ENCODE data around the gene KIAA1549. TPM values are rescaled to one million over a fixed set of nuclear protein-coding genes. Genes with fewer than 3 reads are reported as not detected.

The KIAA1549 gene
- total RNA-seq, 1 donor from 2014 or later = 12.2 TPM

GRCh38 chr7:138885383-138886147 lies 95.6 kb downstream of the KIAA1549 start:
- TF ChIP-seq CTCF (IDR thresholded peaks at IDR 0.05) = no peak
- peaks cover 19% of the 10 kb centered on the region for H3K4me1 Mint-ChIP-seq (ENCODE audit: unreplicated experiment)
- no peaks in the 10 kb centered on the region for H3K27me3 Mint-ChIP-seq (ENCODE audit: unreplicated experiment)
- no peaks in the 10 kb centered on the region for H3K9me3 Mint-ChIP-seq (ENCODE audit: unreplicated experiment)
- peaks cover 6% of the 10 kb centered on the region for H3K36me3 Mint-ChIP-seq (ENCODE audit: unreplicated experiment)
- DNase-seq (ENCODE audit: extremely low spot score, unreplicated experiment) = no peak
- H3K27ac Mint-ChIP-seq (ENCODE audit: unreplicated experiment) = no peak overlapping the region
- H3K4me3 Mint-ChIP-seq (ENCODE audit: unreplicated experiment) = no peak overlapping the region

GRCh38 chr7:138882249-138882648 lies 98.9 kb downstream of the KIAA1549 start:
- no peak overlapping the region for H3K4me3 Mint-ChIP-seq (ENCODE audit: unreplicated experiment)
- H3K36me3 Mint-ChIP-seq (ENCODE audit: unreplicated experiment) = peaks cover 10% of the 10 kb centered on the region
- no peak overlapping the region for H3K27ac Mint-ChIP-seq (ENCODE audit: unreplicated experiment)
- peaks cover 3% of the 10 kb centered on the region for H3K4me1 Mint-ChIP-seq (ENCODE audit: unreplicated experiment)
- H3K9me3 Mint-ChIP-seq (ENCODE audit: unreplicated experiment) = no peaks in the 10 kb centered on the region
- no peak for TF ChIP-seq CTCF (IDR thresholded peaks at IDR 0.05)
- H3K27me3 Mint-ChIP-seq (ENCODE audit: unreplicated experiment) = no peaks in the 10 kb centered on the region
- no peak for DNase-seq (ENCODE audit: extremely low spot score, unreplicated experiment)

DNA sequence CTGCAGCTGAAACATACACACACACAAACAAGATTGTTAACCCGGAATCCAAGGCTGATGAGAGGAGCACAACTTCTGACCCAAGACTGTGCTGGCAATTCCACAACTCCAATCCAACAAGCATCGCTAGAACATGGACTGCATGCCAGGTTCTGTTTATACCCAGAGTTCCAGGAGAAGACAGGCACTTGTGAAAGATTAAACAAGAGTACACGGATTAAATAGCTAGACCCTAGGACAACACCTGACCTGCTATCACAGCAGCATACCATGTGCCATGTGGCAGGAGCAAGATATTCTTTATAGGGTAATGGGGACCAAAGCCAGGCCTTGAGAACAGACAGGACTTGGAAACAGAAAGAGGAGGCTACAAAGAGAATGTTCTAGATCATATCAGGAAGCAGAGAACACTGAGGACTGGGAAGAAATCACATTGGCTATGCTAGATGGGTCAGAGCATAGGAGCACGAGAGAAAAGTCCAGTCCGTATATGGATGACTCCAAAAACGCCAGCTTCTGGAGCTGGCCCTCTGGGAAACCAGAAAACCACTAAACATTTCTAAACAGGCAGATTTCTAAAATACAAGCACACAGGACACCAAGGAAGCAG lies 99.5 kb downstream of the KIAA1549 start:
- Mint-ChIP-seq H3K9me3 (ENCODE audit: unreplicated experiment) (no peaks in the 10 kb centered on the region), H3K4me3 (ENCODE audit: unreplicated experiment) (no peak overlapping the region), H3K27me3 (ENCODE audit: unreplicated experiment) (no peaks in the 10 kb centered on the region), H3K36me3 (ENCODE audit: unreplicated experiment) (peaks cover 10% of the 10 kb centered on the region), H3K4me1 (ENCODE audit: unreplicated experiment) (peaks cover 3% of the 10 kb centered on the region), H3K27ac (ENCODE audit: unreplicated experiment) (no peak overlapping the region)
- DNase-seq (ENCODE audit: extremely low spot score, unreplicated experiment) = no peak
- no peak for TF ChIP-seq CTCF (IDR thresholded peaks at IDR 0.05)

- no peaks in the 10 kb centered on the region for H3K9me3 Mint-ChIP-seq (ENCODE audit: unreplicated experiment)
- TF ChIP-seq CTCF (IDR thresholded peaks at IDR 0.05) = no peak
- H3K4me3 Mint-ChIP-seq (ENCODE audit: unreplicated experiment) = no peak overlapping the region
- DNase-seq (ENCODE audit: extremely low spot score, unreplicated experiment) = no peak
- peaks cover 10% of the 10 kb centered on the region for H3K36me3 Mint-ChIP-seq (ENCODE audit: unreplicated experiment)
- H3K4me1 Mint-ChIP-seq (ENCODE audit: unreplicated experiment) = peaks cover 7% of the 10 kb centered on the region
- H3K27ac Mint-ChIP-seq (ENCODE audit: unreplicated experiment) = no peak overlapping the region
- H3K27me3 Mint-ChIP-seq (ENCODE audit: unreplicated experiment) = no peaks in the 10 kb centered on the region
Observed at GRCh38 chr7:138880881-138881578, 100.2 kb downstream of the KIAA1549 start.

DNA sequence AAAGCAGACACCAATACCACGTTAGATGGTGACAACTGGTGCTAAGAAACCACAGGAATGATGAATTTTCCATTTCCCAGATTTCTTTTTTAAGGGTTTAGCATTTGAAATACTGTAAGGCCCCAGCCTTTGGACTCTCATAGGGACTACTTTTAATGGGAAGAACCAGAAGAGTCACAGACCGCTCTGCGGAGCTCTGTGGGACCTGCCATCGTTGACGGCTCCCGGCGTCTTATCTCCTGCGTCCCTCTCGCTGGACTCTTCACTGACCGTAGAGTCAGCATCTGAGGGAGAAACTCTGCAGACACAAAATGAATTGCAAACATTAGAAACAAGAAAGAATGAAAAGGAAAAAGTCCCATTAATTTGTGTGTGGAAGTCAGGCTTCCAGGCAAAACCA lies 101.8 kb downstream of the KIAA1549 start:
- peaks cover 9% of the 10 kb centered on the region for H3K4me1 Mint-ChIP-seq (ENCODE audit: unreplicated experiment)
- no peak for DNase-seq (ENCODE audit: extremely low spot score, unreplicated experiment)
- no peaks in the 10 kb centered on the region for H3K9me3 Mint-ChIP-seq (ENCODE audit: unreplicated experiment)
- no peak overlapping the region for H3K27ac Mint-ChIP-seq (ENCODE audit: unreplicated experiment)
- no peak for TF ChIP-seq CTCF (IDR thresholded peaks at IDR 0.05)
- peaks cover 10% of the 10 kb centered on the region for H3K36me3 Mint-ChIP-seq (ENCODE audit: unreplicated experiment)
- H3K27me3 Mint-ChIP-seq (ENCODE audit: unreplicated experiment) = no peaks in the 10 kb centered on the region
- no peak overlapping the region for H3K4me3 Mint-ChIP-seq (ENCODE audit: unreplicated experiment)
